RCC 7860 (cell line): Measurements from ENCODE around the gene MTHFD2.

Experiments used
- DNase-seq: peaks from one replicate; pipeline ENCODE4 v3.0.0-alpha.2; 2015; ENCODE audit warnings: low spot score
- FAIRE-seq: peaks from 2 replicates; lab custom pipeline; 2012; peaks lifted over from hg19 to GRCh38; lab: Jason Lieb, UNC

Gene MTHFD2

GRCh38 chr2:74260495-74260894 lies 62.1 kb downstream of the MTHFD2 start:
- DNase-seq, result no peak
- no peak for FAIRE-seq

DNA sequence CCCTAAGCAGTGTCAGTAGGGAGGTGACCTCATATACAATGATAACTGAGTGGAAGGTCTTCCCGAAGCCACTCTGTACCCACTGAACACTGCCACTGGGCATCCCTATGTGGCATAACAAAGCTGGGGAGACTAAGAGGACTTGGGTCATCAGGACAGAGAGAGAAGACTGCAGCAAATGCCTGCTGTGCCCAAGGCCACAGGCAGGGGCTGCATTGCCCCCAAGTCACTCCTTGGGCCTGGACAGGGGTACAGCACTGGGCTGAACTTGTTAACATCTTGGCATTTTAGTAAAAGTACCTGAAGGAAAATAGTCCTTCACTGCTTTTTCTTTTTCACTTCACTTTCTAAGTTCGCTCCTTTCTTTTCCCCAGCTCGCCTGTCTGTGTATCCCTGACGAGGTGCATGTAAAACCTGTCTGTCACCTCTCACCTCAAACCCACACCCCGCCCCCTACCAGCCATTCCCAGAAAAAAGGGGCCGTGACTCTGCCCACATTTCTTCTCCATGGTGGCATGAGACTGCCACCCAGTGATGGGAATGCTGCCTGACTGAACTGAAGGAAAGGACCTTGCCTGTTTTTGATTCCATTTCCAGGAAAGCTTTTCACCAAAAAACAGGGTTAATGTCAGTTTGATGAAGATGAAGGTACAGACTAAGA lies 62.9 kb downstream of the MTHFD2 start:
- FAIRE-seq, result no peak

GRCh38 chr2:74262681-74263080 lies 64.3 kb downstream of the MTHFD2 start:
- DNase-seq, result no peak
- FAIRE-seq, result no peak

More for the DNA sequence above, 62.9 kb downstream of the MTHFD2 start:
- peak; percentile 27 for DNase-seq

- DNase-seq (no peak), FAIRE-seq (no peak)
Observed at GRCh38 chr2:74264281-74264680, 65.9 kb downstream of the MTHFD2 start.

GRCh38 chr2:74267068-74267467 lies 68.7 kb downstream of the MTHFD2 start:
- FAIRE-seq (no peak), DNase-seq (no peak)
